Left renal cortex interstitium (tissue), 4 donors: ENCODE results near the gene TLE4. TPM values are rescaled to one million over a fixed set of nuclear protein-coding genes. Genes with fewer than 3 reads are reported as not detected.
"Not testable (repeated sequence)": the region's sequence is repeated elsewhere in the genome, so short reads cannot be mapped to it uniquely, and the experiment has no call there.

Source experiments
- DNase-seq, 4 donors: peaks; one replicate each; pipeline ENCODE4 v3.0.0-alpha.2; 2013; ENCODE audit warnings: low read depth in 4 of 4, low spot score in 2 of 4, missing footprints in 1 of 4
- polyA plus RNA-seq, 4 donors: library from polyadenylated mRNA; unstranded; fragments of 120-200 nt; gene quantifications; one replicate each; pipeline ENCODE4 v1.2.1, GENCODE V29; 2013; ENCODE audit not compliant: insufficient read length in 4 of 4

Gene TLE4
- polyA plus RNA-seq, 4 donors, result 62.1 to 80.5 (median 73.1) TPM

GRCh38 chr9:79709743-79710674, 138.2 kb downstream of the TLE4 start:
- DNase-seq, result no peak

GRCh38 chr9:79711874-79712273, 140.1 kb downstream of the TLE4 start:
- DNase-seq, result no peak

- DNase-seq, result no peak
Observed at GRCh38 chr9:79719021-79719420, 147.3 kb downstream of the TLE4 start.

GRCh38 chr9:79719989-79720388, 148.2 kb downstream of the TLE4 start:
- DNase-seq, result no peak

- DNase-seq, result no peak
Observed at GRCh38 chr9:79731171-79731890, 159.6 kb downstream of the TLE4 start.

GRCh38 chr9:79735023-79735779, 163.4 kb downstream of the TLE4 start:
- no peak for DNase-seq

- no peak for DNase-seq
Observed at GRCh38 chr9:79736051-79736450, 164.3 kb downstream of the TLE4 start.

GRCh38 chr9:79741381-79741780, 169.6 kb downstream of the TLE4 start:
- no peak for DNase-seq

- no peak for DNase-seq
Observed at GRCh38 chr9:79742110-79742721, 170.5 kb downstream of the TLE4 start.

GRCh38 chr9:79744521-79744920, 172.8 kb downstream of the TLE4 start:
- DNase-seq, result no peak

- DNase-seq, result no peak
Observed at GRCh38 chr9:79745752-79746336, 174.1 kb downstream of the TLE4 start.

GRCh38 chr9:79751895-79752466, 180.2 kb downstream of the TLE4 start:
- not testable (repeated sequence) for DNase-seq

GRCh38 chr9:79756414-79756813, 184.6 kb downstream of the TLE4 start:
- no peak for DNase-seq

- no peak for DNase-seq
Observed at GRCh38 chr9:79757074-79757473, 185.3 kb downstream of the TLE4 start.

- DNase-seq, result no peak
Observed at GRCh38 chr9:79757881-79758669, 186.3 kb downstream of the TLE4 start.

GRCh38 chr9:79759460-79759859, 187.7 kb downstream of the TLE4 start:
- DNase-seq, result no peak

GRCh38 chr9:79762070-79762469, 190.3 kb downstream of the TLE4 start:
- no peak for DNase-seq

GRCh38 chr9:79763671-79764285, 192.0 kb downstream of the TLE4 start:
- no peak for DNase-seq

- DNase-seq, result no peak
Observed at GRCh38 chr9:79764374-79764773, 192.6 kb downstream of the TLE4 start.
